Smooth muscle cell (in vitro differentiated cells): ENCODE results near the gene TRPM3. TPM values are rescaled to one million over a fixed set of nuclear protein-coding genes. Genes with fewer than 3 reads are reported as not detected.

ENCODE experiments used
- DNase-seq: peaks from one replicate; lab custom pipeline; 2025; ENCODE audit not compliant: unreplicated experiment; lab: John Stamatoyannopoulos, UW
- H2AFZ ChIP-seq: fragments of 200-600 bp; sonication (generic); 2 replicates; pipeline ENCODE4 v1.6.0; 2016; ENCODE audit warnings: antibody characterized with exemption, low read depth, mild to moderate bottlenecking
- H3F3A ChIP-seq: fragments of 200-600 bp; sonication (generic); 2 replicates; pipeline ENCODE4 v1.6.0; 2017; ENCODE audit warnings: antibody characterized with exemption, low read depth
- H3K27ac ChIP-seq: fragments of 200-600 bp; sonication (generic); 2 replicates; pipeline ENCODE4 v1.5.1; 2016; ENCODE audit warnings: low read depth, mild to moderate bottlenecking
- H3K27me3 ChIP-seq: fragments of 200-600 bp; sonication (generic); 2 replicates; pipeline ENCODE4 v1.6.1; 2016; ENCODE audit warnings: low read depth, mild to moderate bottlenecking
- H3K36me3 ChIP-seq: fragments of 200-600 bp; sonication (generic); 2 replicates; pipeline ENCODE4 v1.5.1; 2016; ENCODE audit warnings: low read depth
- H3K4me1 ChIP-seq: fragments of 200-600 bp; sonication (generic); 2 replicates; pipeline ENCODE4 v1.5.1; 2016; ENCODE audit warnings: low read depth
- H3K4me2 ChIP-seq: fragments of 200-600 bp; sonication (generic); 2 replicates; pipeline ENCODE4 v1.6.0; 2016; ENCODE audit warnings: mild to moderate bottlenecking
- H3K4me3 ChIP-seq: fragments of 200-600 bp; sonication (generic); 2 replicates; pipeline ENCODE4 v1.5.1; 2016; ENCODE audit warnings: mild to moderate bottlenecking
- H3K79me2 ChIP-seq: fragments of 200-600 bp; sonication (generic); 2 replicates; pipeline ENCODE4 v1.6.0; 2016; ENCODE audit warnings: low read depth, mild to moderate bottlenecking
- H3K9ac ChIP-seq: fragments of 200-600 bp; sonication (generic); 2 replicates; pipeline ENCODE4 v1.6.0; 2016; ENCODE audit warnings: low read depth
- H3K9me3 ChIP-seq: fragments of 200-600 bp; sonication (generic); replicated peaks from 2 replicates; pipeline ENCODE4 v1.5.1; 2016; ENCODE audit warnings: low read depth
- H4K20me1 ChIP-seq: fragments of 200-600 bp; sonication (generic); 2 replicates; pipeline ENCODE4 v1.6.0; 2016; ENCODE audit warnings: low read depth
- WGBS: methylation state at CpG from one replicate; pipeline ENCODE4 v1.1.7; 2016; ENCODE audit warnings: low lambda C conversion rate; 5-methylcytosine and 5-hydroxymethylcytosine counted together
- polyA plus RNA-seq: library from polyadenylated mRNA; unstranded; fragments of >200 nt; fragmentation: Nextera tagmentation; extraction: Ambion mirVana; gene quantifications from 2 replicates; pipeline ENCODE4 v1.2.1, GENCODE V29; 2016
- total RNA-seq: library from RNA; depleted of rRNA; stranded (reverse); fragments of >200 nt; gene quantifications from 2 replicates; pipeline ENCODE4 v1.2.3, GENCODE V29; 2014
- TF ChIP-seq, protein P1 (sequence below): fragments of 200-600 bp; sonication (generic); IDR thresholded peaks from 2 replicates; pipeline ENCODE4 v1.5.1; 2017; ENCODE audit warnings: borderline replicate concordance, mild to moderate bottlenecking, antibody characterized with exemption; ENCODE audit not compliant: insufficient read depth, poor library complexity, severe bottlenecking

TRPM3 gene
- total and polyA plus RNA-seq, 2 experiments from 2014 or later: not detected

DNA sequence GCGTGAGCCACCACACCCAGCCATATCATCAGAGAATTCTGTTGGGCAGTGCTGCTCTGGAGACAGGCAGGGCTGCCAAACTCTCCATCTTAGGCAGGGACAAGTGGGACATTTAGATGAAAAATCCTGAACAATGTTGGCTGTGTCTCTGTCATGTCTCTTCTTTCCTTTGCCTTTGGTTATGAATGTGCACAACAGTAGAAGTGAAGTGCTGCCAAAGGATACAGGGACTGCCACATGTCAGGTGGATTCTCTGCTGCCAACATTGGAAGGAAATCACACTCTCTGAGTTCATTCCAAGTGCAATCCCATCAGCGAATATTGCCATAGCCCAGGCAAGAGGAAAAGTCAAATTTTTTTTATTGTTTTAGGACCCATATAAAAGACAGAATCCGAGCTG is 348.8 kb downstream of the TRPM3 start:
- WGBS: 86% methylated on average over 3 of the region's 3 CpGs
- no peaks in the 10 kb centered on the region for H3K4me1 ChIP-seq
- no peaks in the 10 kb centered on the region for H3K79me2 ChIP-seq
- no peaks in the 10 kb centered on the region for H4K20me1 ChIP-seq
- H3K4me2 ChIP-seq: no peak overlapping the region
- H2AFZ ChIP-seq: no peak overlapping the region
- H3K9me3 ChIP-seq: no peaks in the 10 kb centered on the region
- H3K9ac ChIP-seq: no peak overlapping the region
- no peaks in the 10 kb centered on the region for H3F3A ChIP-seq
- TF ChIP-seq, protein P1, sequence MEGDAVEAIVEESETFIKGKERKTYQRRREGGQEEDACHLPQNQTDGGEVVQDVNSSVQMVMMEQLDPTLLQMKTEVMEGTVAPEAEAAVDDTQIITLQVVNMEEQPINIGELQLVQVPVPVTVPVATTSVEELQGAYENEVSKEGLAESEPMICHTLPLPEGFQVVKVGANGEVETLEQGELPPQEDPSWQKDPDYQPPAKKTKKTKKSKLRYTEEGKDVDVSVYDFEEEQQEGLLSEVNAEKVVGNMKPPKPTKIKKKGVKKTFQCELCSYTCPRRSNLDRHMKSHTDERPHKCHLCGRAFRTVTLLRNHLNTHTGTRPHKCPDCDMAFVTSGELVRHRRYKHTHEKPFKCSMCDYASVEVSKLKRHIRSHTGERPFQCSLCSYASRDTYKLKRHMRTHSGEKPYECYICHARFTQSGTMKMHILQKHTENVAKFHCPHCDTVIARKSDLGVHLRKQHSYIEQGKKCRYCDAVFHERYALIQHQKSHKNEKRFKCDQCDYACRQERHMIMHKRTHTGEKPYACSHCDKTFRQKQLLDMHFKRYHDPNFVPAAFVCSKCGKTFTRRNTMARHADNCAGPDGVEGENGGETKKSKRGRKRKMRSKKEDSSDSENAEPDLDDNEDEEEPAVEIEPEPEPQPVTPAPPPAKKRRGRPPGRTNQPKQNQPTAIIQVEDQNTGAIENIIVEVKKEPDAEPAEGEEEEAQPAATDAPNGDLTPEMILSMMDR: no peak
- DNase-seq: no peak
- no peak overlapping the region for H3K27ac ChIP-seq
- no peaks in the 10 kb centered on the region for H3K36me3 ChIP-seq
- no peaks in the 10 kb centered on the region for H3K27me3 ChIP-seq
- no peak overlapping the region for H3K4me3 ChIP-seq

DNA sequence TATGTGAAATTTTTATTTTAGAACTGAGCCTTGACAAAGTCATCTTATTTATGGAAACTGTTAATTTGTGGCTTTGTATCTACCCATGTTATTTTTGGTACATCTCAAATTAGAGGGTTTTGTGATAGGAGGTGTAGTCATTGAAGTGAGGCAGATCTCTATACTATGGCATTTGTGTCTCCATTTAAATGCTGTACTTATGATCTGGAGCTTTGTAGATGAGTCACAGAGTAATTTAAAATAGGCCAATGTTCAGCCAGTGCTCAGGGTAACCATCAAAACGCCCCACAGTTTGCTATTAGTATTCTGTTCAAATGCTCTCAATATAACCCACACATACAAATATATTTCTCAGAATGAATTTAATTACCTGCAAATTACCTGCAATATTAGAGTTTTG is 355.5 kb downstream of the TRPM3 start:
- Histone ChIP-seq H3K9me3 (no peaks in the 10 kb centered on the region), H3K27me3 (no peaks in the 10 kb centered on the region), H3K9ac (no peak overlapping the region), H3K4me3 (no peak overlapping the region), H2AFZ (no peak overlapping the region), H3F3A (no peaks in the 10 kb centered on the region), H3K27ac (no peak overlapping the region), H3K4me1 (no peaks in the 10 kb centered on the region), H3K79me2 (no peaks in the 10 kb centered on the region), H4K20me1 (no peaks in the 10 kb centered on the region), H3K36me3 (no peaks in the 10 kb centered on the region), H3K4me2 (no peak overlapping the region)
- TF ChIP-seq, protein P1: no peak
- no peak for DNase-seq
- WGBS: 79% methylated on average over 1 of the region's 1 CpG

DNA sequence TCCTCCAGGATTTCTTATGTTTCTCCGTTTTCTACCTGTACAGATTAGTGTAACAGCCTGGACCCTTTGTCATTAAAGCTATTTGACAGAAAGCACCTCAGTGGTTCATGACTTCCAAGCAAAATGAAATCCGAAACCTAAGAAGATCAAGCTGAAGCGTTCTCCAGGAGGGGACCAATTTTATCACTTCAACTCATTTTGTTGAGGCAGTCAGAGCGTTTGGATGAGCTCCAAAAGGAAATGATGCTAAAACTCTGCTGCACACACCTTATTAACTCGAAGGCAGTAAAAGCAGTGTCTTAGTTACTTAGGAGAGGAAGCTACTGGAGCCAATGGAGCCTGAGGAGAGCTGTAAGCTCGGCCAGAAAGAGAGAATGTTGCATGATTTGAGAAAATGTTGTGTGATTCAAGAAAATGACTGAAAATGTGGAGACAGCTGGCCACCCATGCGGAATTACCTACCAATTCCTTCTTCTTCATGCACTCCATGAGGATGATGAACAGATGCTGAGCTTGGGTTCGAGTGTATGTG is 360.2 kb downstream of the TRPM3 start:
- H3K4me1 ChIP-seq: no peaks in the 10 kb centered on the region
- WGBS: 72% methylated on average over 8 of the region's 8 CpGs
- TF ChIP-seq, protein P1: no peak

DNA sequence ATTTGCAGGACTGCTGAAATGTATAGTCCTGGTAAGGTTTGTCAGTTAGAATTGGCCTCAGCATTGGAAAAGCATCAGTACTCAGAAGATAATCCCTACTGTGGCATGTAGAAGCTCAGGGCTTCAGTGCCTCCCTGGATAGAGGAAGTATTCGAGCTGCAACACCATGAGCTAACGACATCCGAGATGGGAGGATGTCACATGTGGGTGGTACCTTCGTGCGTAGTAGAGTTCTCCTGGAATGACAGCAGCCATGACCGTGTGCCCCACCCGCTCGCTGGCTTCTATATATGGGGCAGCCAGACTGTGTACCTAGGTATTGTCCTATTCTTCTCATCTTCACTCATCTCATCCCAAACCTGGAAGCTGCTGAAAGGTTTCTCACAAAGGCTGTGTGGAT is 361.2 kb downstream of the TRPM3 start:
- DNase-seq: no peak
- 90% methylated on average over 8 of the region's 8 CpGs for WGBS
- TF ChIP-seq, protein P1: no peak

More for the DNA sequence above, 360.2 kb downstream of the TRPM3 start:
- Histone ChIP-seq H2AFZ (no peak overlapping the region), H3K27me3 (no peaks in the 10 kb centered on the region), H4K20me1 (no peaks in the 10 kb centered on the region), H3K27ac (no peak overlapping the region), H3K9me3 (no peaks in the 10 kb centered on the region), H3K9ac (no peak overlapping the region), H3F3A (no peaks in the 10 kb centered on the region), H3K79me2 (no peaks in the 10 kb centered on the region), H3K4me3 (no peak overlapping the region), H3K4me2 (no peak overlapping the region), H3K36me3 (no peaks in the 10 kb centered on the region)
- DNase-seq: no peak

More for the DNA sequence above, 361.2 kb downstream of the TRPM3 start:
- Histone ChIP-seq H3K36me3 (no peaks in the 10 kb centered on the region), H3K4me1 (no peaks in the 10 kb centered on the region), H3K9me3 (no peaks in the 10 kb centered on the region), H3F3A (no peaks in the 10 kb centered on the region), H3K4me2 (no peak overlapping the region), H3K79me2 (no peaks in the 10 kb centered on the region), H3K4me3 (no peak overlapping the region), H3K9ac (no peak overlapping the region), H2AFZ (no peak overlapping the region), H4K20me1 (no peaks in the 10 kb centered on the region), H3K27me3 (no peaks in the 10 kb centered on the region), H3K27ac (no peak overlapping the region)
